Trophoblast cell (in vitro differentiated cells and primary cell): ENCODE measurements around the gene ALDH1B1.

Source experiments
- DNase-seq, 2 donors: peaks; one replicate each; pipeline ENCODE4 v3.0.0-alpha.2; 2016
- H2AFZ ChIP-seq: 2 replicates; pipeline ENCODE4 v1.6.1; 2013; ENCODE audit warnings: low read length, moderate library complexity, mild to moderate bottlenecking; ENCODE audit not compliant: insufficient read depth, poor library complexity
- H2AK5ac ChIP-seq: 2 replicates; pipeline ENCODE4 v1.6.1; 2013; ENCODE audit warnings: mild to moderate bottlenecking, low read length
- H2BK120ac ChIP-seq: 2 replicates; pipeline ENCODE4 v1.6.1; 2013; ENCODE audit warnings: low read length, mild to moderate bottlenecking, moderate library complexity; ENCODE audit not compliant: insufficient read depth, poor library complexity
- H2BK12ac ChIP-seq: 2 replicates; pipeline ENCODE4 v1.6.1; 2013; ENCODE audit warnings: mild to moderate bottlenecking, low read length, moderate library complexity
- H2BK5ac ChIP-seq: 2 replicates; pipeline ENCODE4 v1.6.1; 2013; ENCODE audit warnings: low read length, low read depth, moderate library complexity, mild to moderate bottlenecking; ENCODE audit not compliant: poor library complexity
- H3K14ac ChIP-seq: 2 replicates; pipeline ENCODE4 v1.6.1; 2013; ENCODE audit warnings: mild to moderate bottlenecking, low read length
- H3K18ac ChIP-seq: 2 replicates; pipeline ENCODE4 v1.6.1; 2013; ENCODE audit warnings: mild to moderate bottlenecking, low read length
- H3K23ac ChIP-seq: 2 replicates; pipeline ENCODE4 v1.6.1; 2013; ENCODE audit warnings: low read length
- H3K27ac ChIP-seq: 2 replicates; pipeline ENCODE4 v1.5.1; 2013; ENCODE audit warnings: low read depth, mild to moderate bottlenecking, inconsistent platforms, low read length, moderate library complexity
- H3K27me3 ChIP-seq: 2 replicates; pipeline ENCODE4 v1.6.1; 2013; ENCODE audit warnings: inconsistent platforms, mild to moderate bottlenecking, low read length, moderate library complexity; ENCODE audit not compliant: insufficient read depth
- H3K36me3 ChIP-seq, 2 experiments: 1 replicate in 1 of 2; 2 replicates in 1 of 2; pipeline ENCODE4 v1.6.1; 2013; ENCODE audit warnings: low read length in 2 of 2, mild to moderate bottlenecking in 2 of 2, moderate library complexity in 1 of 2; ENCODE audit not compliant: insufficient read depth in 2 of 2, control insufficient read depth in 1 of 2
- H3K4ac ChIP-seq: 2 replicates; pipeline ENCODE4 v1.6.1; 2013; ENCODE audit warnings: low read depth, mild to moderate bottlenecking, low read length, moderate library complexity
- H3K4me1 ChIP-seq, 2 experiments: 1 replicate in 1 of 2; 2 replicates in 1 of 2; pipeline ENCODE4 v1.6.1; 2013; ENCODE audit warnings: low read length in 2 of 2, mild to moderate bottlenecking in 2 of 2, moderate library complexity in 1 of 2; ENCODE audit not compliant: insufficient read depth in 2 of 2, control insufficient read depth in 1 of 2
- H3K4me2 ChIP-seq: 2 replicates; pipeline ENCODE4 v1.6.1; 2013; ENCODE audit warnings: inconsistent platforms, mild to moderate bottlenecking, low read length, moderate library complexity
- H3K4me3 ChIP-seq: 2 replicates; pipeline ENCODE4 v1.5.1; 2013; ENCODE audit warnings: mild to moderate bottlenecking, low read depth, low read length, inconsistent platforms
- H3K79me1 ChIP-seq: one replicate; pipeline ENCODE4 v1.6.1; 2013; ENCODE audit warnings: low read length
- H3K79me2 ChIP-seq: 2 replicates; pipeline ENCODE4 v1.6.1; 2013; ENCODE audit warnings: low read length, mild to moderate bottlenecking; ENCODE audit not compliant: control insufficient read depth, insufficient read depth, poor library complexity
- H3K9ac ChIP-seq: 2 replicates; pipeline ENCODE4 v1.6.1; 2013; ENCODE audit warnings: mild to moderate bottlenecking, low read length
- H3K9me3 ChIP-seq: 2 replicates; pipeline ENCODE4 v1.6.1; 2013; ENCODE audit warnings: low read depth, mild to moderate bottlenecking, control low read depth, inconsistent platforms, low read length; ENCODE audit not compliant: insufficient read depth
- H4K12ac ChIP-seq: 2 replicates; pipeline ENCODE4 v1.6.1; 2013; ENCODE audit warnings: low read depth, mild to moderate bottlenecking, low read length, moderate library complexity
- H4K8ac ChIP-seq: 2 replicates; pipeline ENCODE4 v1.6.1; 2013; ENCODE audit warnings: low read depth, mild to moderate bottlenecking, low read length, moderate library complexity
- H4K91ac ChIP-seq: one replicate; pipeline ENCODE4 v1.6.1; 2013; ENCODE audit warnings: low read depth, mild to moderate bottlenecking, low read length, moderate library complexity
- WGBS: extraction: QIAGEN DNeasy Blood & Tissue Kit; methylation state at CpG from one replicate; pipeline ENCODE4 v1.1.7; 2013; ENCODE audit warnings: missing lambda C conversion rate; ENCODE audit not compliant: insufficient read length, insufficient coverage; ENCODE audit errors: extremely low coverage; 5-methylcytosine and 5-hydroxymethylcytosine counted together

ALDH1B1 gene

DNA sequence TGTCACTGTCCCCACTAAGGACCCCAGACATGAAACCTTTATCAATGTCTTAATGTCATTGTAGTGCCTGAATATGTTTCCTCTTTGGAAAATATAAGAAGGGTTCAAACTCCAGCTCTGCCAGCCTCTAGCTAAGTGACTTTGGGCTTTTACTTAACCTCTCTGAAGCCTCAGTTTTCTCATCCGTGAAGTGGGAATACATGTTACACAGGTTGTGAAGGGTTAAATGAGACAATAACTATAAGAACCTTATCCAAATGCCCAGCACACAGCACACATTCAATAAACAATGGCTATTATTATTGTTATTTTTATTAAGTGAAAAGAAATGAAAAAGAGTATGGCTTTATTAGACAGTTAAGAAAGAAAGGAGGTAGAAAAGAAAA lies 47.4 kb downstream of the ALDH1B1 start:
- Histone ChIP-seq H3K27ac (no peak overlapping the region), H4K91ac (no peak overlapping the region), H3K14ac (no peak overlapping the region), H2AK5ac (no peak overlapping the region), H3K4me2 (no peak overlapping the region), H3K79me1 (no peaks in the 10 kb centered on the region), H4K12ac (no peak overlapping the region), H3K23ac (no peak overlapping the region), H2BK120ac (no peak overlapping the region), H3K27me3 (no peaks in the 10 kb centered on the region), H3K9ac (no peak overlapping the region), H3K4me1 (peaks cover 6 to 7% of the 10 kb centered on the region in 2 experiments), H3K36me3 (no peaks in the 10 kb centered on the region), H2AFZ (no peak overlapping the region), H3K18ac (no peak overlapping the region), H3K79me2 (no peaks in the 10 kb centered on the region), H3K4me3 (no peak overlapping the region), H3K4ac (no peak overlapping the region), H3K9me3 (no peaks in the 10 kb centered on the region), H2BK12ac (no peak overlapping the region), H4K8ac (no peak overlapping the region), H2BK5ac (no peak overlapping the region)
- no CpG with 5 or more reads among the region's 1 CpG for WGBS
- DNase-seq = no peak

DNA sequence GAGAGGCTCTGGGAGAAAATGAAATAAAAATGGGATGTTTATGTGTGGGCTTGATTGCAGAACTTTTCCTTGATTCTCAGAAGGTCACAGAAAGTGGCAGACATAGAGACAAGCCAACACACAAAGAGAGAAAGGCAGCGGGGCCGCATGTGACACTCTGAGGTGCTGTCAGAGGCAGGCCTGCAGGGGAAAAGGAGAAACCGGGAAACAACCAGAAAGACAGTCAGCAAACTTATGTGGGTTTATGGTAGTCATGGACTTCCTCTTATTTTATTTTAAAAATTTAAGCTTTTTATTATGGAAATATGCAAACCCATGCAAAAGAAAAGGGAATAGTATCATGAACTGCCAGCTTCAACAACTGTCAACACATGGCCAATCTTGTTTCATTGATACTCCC lies 48.0 kb downstream of the ALDH1B1 start:
- no peak overlapping the region for H2AFZ ChIP-seq
- no peak overlapping the region for H2BK120ac ChIP-seq
- no peak overlapping the region for H4K8ac ChIP-seq
- H4K91ac ChIP-seq = no peak overlapping the region
- no peaks in the 10 kb centered on the region for H3K79me2 ChIP-seq
- H3K27me3 ChIP-seq = no peaks in the 10 kb centered on the region
- no peaks in the 10 kb centered on the region for H3K9me3 ChIP-seq
- H2BK5ac ChIP-seq = no peak overlapping the region
- no peak overlapping the region for H3K4me3 ChIP-seq
- no peak overlapping the region for H2AK5ac ChIP-seq
- no peak overlapping the region for H3K23ac ChIP-seq
- peaks cover 6 to 7% of the 10 kb centered on the region in 2 experiments for H3K4me1 ChIP-seq
- H3K36me3 ChIP-seq = no peaks in the 10 kb centered on the region
- no peak overlapping the region for H3K4ac ChIP-seq
- no peak overlapping the region for H4K12ac ChIP-seq
- H3K9ac ChIP-seq = no peak overlapping the region
- H3K79me1 ChIP-seq = no peaks in the 10 kb centered on the region
- H3K27ac ChIP-seq = no peak overlapping the region
- H3K4me2 ChIP-seq = no peak overlapping the region
- H3K18ac ChIP-seq = no peak overlapping the region
- H2BK12ac ChIP-seq = no peak overlapping the region
- no CpG with 5 or more reads among the region's 3 CpGs for WGBS
- H3K14ac ChIP-seq = no peak overlapping the region
- no peak for DNase-seq

GRCh38 chr9:38441347-38442085 lies 49.0 kb downstream of the ALDH1B1 start:
- Histone ChIP-seq H3K4me2 (no peak overlapping the region), H3K4me3 (no peak overlapping the region), H2BK120ac (no peak overlapping the region), H2BK12ac (no peak overlapping the region), H4K12ac (no peak overlapping the region), H2AK5ac (no peak overlapping the region), H3K4me1 (peaks cover 6 to 7% of the 10 kb centered on the region in 2 experiments), H3K9me3 (no peaks in the 10 kb centered on the region), H4K91ac (no peak overlapping the region), H3K18ac (no peak overlapping the region), H2AFZ (no peak overlapping the region), H3K23ac (no peak overlapping the region), H3K27me3 (no peaks in the 10 kb centered on the region), H4K8ac (no peak overlapping the region), H3K4ac (no peak overlapping the region), H3K27ac (no peak overlapping the region), H3K9ac (no peak overlapping the region), H2BK5ac (no peak overlapping the region), H3K79me2 (no peaks in the 10 kb centered on the region), H3K36me3 (no peaks in the 10 kb centered on the region), H3K79me1 (no peaks in the 10 kb centered on the region), H3K14ac (no peak overlapping the region)
- no CpG with 5 or more reads among the region's 8 CpGs for WGBS
- no peak for DNase-seq

GRCh38 chr9:38442473-38443096 lies 50.1 kb downstream of the ALDH1B1 start:
- Histone ChIP-seq H3K4me3 (no peak overlapping the region), H4K12ac (no peak overlapping the region), H3K18ac (no peak overlapping the region), H3K14ac (no peak overlapping the region), H2BK120ac (no peak overlapping the region), H3K9me3 (no peaks in the 10 kb centered on the region), H3K4ac (no peak overlapping the region), H3K36me3 (no peaks in the 10 kb centered on the region), H2AFZ (no peak overlapping the region), H3K79me2 (no peaks in the 10 kb centered on the region), H3K27me3 (no peaks in the 10 kb centered on the region), H2AK5ac (no peak overlapping the region), H3K4me1 (peaks cover 1 to 2% of the 10 kb centered on the region in 2 experiments), H2BK12ac (no peak overlapping the region), H3K4me2 (no peak overlapping the region), H3K79me1 (no peaks in the 10 kb centered on the region), H2BK5ac (no peak overlapping the region), H4K8ac (no peak overlapping the region), H3K27ac (no peak overlapping the region), H4K91ac (no peak overlapping the region), H3K9ac (no peak overlapping the region), H3K23ac (no peak overlapping the region)
- DNase-seq = no peak
- WGBS = no CpG with 5 or more reads among the region's 8 CpGs
